T47D (cell line): ENCODE data around the gene PRDX3.
A peak's percentile ranks its signal among the peaks of the same experiment; 100 is the strongest.
"Not testable (repeated sequence)": the region's sequence is repeated elsewhere in the genome, so short reads cannot be mapped to it uniquely, and the experiment has no call there.

Experiments used
- DNase-seq, 2 experiments: peaks; one replicate each; pipeline versions ENCODE4 v3.0.0 to v3.0.0-alpha.2; 2011 to 2012; ENCODE audit warnings: low read depth in 1 of 2, low spot score in 1 of 2
- JUND ChIP-seq: IDR thresholded peaks from 2 replicates; pipeline ENCODE4 v1.6.1; 2012; ENCODE audit warnings: low read depth
- in situ Hi-C: cut with HindIII; loops from 2 replicates; pipeline ENCODE4 v1.10.0; 2016; ENCODE audit warnings: low sequenced_read_pairs, low pct_unique_long_range_greater_than_20kb

Gene PRDX3

DNA sequence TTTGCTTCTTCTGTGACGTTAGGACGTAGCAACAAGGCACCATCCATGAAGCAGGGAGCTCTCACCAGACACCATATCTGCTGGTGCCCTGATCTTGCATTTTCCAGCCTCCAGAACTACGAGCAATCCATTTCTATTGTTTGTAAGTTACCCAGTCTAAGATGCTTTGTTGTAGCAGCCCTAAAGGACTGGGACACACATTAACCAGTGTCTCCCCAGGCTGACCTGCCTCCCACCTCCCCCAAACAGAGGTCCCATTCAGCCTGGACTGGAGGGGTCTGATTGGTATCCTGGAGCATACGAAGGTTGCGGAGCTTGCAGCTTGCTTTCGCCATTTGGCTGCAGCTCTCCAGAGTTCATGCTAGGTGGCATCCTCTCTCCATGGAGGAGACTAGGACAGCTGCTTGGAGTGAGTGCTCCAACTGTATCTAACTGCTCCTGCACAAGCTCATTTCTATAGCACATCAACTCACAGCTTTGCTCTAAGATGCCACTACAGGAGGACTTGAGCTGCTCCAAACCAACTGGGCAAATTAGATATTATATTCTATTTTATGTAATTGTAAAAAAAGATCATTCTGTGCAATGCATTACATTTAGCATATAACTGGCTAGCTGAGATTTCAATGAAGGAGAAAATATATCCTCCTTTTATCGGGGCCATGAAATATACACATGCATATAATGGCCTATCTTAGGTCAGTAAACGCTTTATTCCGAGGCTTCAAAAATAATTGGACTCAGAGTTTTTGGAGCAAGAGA lies 20.8 kb upstream of the PRDX3 start:
- in situ Hi-C loops = no loop called here
- TF ChIP-seq JUND = no peak
- DNase-seq = peak; percentile 53 to 82

DNA sequence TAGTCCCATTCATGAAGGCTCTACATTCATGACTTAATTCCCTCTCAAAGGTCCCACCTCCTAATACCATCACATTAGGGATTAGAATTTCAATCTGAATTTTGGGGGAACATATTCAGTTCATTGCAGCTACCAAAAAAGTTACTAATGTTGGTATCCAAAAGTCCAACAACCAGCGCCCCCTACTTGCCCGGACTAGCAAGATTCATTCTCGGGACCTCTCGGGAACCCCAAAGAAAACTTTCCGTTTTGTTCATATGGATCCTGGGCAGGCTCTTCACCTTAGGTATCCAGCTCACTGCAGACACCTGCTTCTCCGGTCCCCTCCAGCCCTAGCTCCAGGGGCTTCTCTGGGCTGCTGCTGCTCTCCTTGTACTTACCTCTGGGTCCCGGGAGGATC lies 19.8 kb upstream of the PRDX3 start:
- DNase-seq = peak in 1 of 2 experiments; percentile 15
- in situ Hi-C loops = no loop called here
- no peak for TF ChIP-seq JUND

GRCh38 chr10:119197921-119198320 lies 19.3 kb upstream of the PRDX3 start:
- DNase-seq = no peak
- in situ Hi-C loops = no loop called here
- no peak for TF ChIP-seq JUND

DNA sequence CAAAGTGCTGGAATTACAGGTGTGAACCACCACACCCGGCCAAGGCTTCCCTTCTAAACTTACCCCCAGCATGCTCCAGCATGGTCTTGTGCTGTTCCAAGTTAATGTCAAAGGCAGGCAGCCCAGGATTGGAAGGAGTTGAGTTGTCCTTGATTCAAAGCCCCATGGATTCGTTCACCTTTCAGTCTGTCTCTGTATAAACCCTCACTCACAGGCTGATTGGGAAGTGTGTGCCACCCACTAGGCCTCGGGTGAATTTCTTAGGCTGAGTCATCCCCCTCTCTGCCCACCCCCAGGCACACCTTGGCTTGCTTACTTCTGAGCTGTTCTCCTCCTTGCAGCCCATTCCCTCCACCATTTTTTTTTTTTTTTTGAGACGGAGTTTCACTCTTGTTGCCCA lies 13.3 kb upstream of the PRDX3 start:
- TF ChIP-seq JUND = no peak
- no peak for DNase-seq
- in situ Hi-C loops = no loop called here

DNA sequence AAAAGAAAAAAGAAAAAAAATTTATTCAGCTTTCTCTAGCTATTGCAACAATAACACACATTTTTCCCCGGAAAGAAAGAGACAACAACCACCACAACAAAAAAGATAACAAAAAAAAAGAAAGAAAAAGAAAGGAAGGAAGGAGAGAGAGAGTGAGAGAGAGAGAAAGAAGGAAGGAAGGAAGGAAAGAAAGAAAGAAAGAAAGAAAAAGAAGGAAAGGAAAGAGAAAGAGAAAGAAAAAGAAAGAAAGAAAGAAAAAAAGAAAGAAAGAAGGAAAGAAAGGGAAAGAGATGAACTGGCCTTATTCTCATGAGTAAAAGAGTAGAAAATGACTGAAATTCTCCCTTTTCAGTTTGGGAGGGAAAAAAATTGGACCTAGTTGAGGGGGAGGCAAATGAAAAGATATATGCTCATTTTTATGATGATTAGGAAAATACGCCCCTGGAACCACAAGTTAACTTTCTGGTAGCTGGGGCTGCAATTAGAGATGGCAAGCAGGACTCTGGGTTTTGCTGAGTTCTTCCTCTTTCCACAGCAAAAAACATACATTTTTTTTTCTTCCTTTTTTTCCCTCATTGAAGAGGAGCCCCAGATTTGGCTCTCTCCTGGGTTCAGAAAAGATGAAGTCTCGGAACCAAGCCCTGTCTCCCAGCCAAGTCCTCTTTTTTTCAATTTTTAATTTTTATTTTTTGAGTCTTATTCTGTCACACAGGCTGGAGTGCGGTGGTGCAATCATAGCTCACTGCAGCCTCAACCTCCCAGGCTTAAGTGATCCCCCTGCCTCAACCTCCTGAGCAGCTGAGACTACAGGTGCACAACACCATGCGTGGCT lies 12.6 kb upstream of the PRDX3 start:
- no peak for DNase-seq
- in situ Hi-C loops = no loop called here
- TF ChIP-seq JUND = no peak

DNA sequence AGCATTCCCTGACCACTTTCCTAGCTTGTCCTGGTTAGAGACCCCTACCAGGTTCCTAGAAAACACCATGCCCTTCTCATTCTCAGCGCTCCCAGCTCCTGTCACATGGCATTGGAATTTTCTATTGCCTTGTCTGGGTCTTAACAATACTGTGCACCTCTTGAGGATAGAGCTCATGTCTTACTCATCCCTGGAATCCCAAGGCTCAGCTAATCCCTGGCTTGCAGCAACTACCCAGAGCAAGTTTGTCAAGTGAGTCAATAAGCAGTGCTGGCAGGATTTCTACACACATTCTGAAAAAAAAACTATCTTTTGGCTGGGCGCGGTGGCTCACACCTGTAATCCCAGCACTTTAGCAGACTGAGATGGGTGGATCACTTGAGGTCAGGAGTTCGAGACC lies 11.7 kb upstream of the PRDX3 start:
- TF ChIP-seq JUND = no peak
- in situ Hi-C loops = no loop called here

GRCh38 chr10:119189811-119190282 lies 11.2 kb upstream of the PRDX3 start:
- no peak for TF ChIP-seq JUND
- DNase-seq = no peak
- in situ Hi-C loops = no loop called here

More for the DNA sequence above, 11.7 kb upstream of the PRDX3 start:
- DNase-seq = no peak

- no peak for DNase-seq
- in situ Hi-C loops = no loop called here
- no peak for TF ChIP-seq JUND
Observed at GRCh38 chr10:119183664-119184412, 5.2 kb upstream of the PRDX3 start.

- DNase-seq, in situ Hi-C loops: not testable (repeated sequence)
Observed at GRCh38 chr10:119180850-119181400, 2.3 kb upstream of the PRDX3 start.

DNA sequence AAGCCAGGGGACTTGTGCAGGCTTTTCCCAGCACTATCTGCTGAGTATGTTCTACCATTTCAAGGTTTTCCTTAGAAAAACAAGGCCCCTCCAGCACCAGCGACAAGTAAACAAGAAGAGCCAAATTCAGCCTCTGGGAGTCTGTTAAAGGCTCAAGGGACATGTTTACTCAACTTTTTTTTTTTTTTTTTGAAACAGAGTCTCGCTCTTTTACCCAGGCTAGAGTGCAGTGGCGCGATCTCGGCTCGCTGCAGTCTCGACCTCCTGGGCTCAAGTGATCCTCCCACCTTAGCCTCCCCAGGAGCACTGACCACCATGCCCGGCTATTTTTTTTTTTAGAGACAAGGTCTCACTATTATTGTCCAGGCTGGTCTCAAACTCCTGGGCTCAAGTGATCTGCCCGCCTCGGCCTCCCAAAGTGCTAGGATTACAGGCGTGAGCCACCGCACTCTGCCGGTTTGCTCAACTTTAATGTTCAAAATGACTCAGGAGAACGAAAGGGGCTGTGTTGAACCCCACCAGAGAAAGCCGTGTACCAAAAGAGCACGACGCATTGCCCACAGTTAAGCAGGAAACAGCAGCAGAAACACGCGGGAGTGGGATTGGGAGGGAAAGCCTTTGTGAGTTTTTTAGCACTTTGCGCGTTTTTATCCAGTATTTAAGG lies 772 bp downstream of the PRDX3 start:
- in situ Hi-C loops = no loop called here
- TF ChIP-seq JUND = no peak
- DNase-seq = no peak

DNA sequence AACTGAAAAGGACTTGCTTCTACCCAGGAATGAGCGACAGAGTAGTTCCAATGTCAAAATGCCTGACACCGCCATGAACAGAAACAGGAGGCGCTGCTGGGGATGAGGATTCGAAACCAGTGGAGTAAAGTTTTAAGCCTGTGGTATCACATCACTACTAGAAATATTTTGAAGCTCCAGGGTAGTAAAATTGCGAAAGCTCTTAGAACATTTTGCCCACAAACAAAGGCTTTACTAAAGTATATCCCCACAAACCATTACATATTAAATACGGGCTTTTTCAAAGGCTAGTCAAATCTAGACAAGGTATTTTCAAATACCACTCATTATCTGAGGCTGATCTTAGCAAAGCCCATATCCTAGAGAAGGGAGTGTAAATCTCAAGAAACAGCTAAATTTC lies 2.4 kb downstream of the PRDX3 start:
- no peak for TF ChIP-seq JUND
- no peak for DNase-seq
- in situ Hi-C loops = no loop called here

DNA sequence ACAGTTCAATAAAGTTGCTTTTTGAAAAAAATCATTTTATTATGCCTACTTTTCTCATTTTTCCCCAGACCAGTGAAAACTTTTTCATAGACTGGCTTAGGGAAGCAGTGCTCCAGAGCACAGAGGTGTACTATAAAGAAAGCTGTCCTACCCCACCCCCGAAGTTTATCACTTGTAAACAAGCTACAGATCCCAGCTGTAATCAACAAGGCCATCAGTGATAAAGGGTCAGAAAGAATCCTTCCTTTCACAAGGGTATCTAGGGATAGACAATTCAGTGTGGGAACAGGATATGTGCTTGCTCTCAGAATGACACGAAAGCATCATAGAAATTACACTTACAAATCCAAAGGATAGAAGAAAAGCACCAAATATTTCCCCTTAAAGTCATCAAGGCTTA lies 4.5 kb downstream of the PRDX3 start:
- no peak for TF ChIP-seq JUND
- in situ Hi-C loops = no loop called here
- no peak for DNase-seq
